ENCODE results near the gene HNRNPAB.
"Not testable (repeated sequence)": the region's sequence is repeated elsewhere in the genome, so short reads cannot be mapped to it uniquely, and the experiment has no call there.

The HNRNPAB gene

GRCh38 chr5:178245389-178245788 is 41.1 kb downstream of the HNRNPAB start:
- DNase-seq (ENCODE audit: low read depth) = no peak

- DNase-seq (ENCODE audit: low read depth) = no peak
These were observed 42.4 kb downstream of the HNRNPAB start for GRCh38 chr5:178246624-178247279.

- no peak for DNase-seq (ENCODE audit: low read depth)
These were observed 43.4 kb downstream of the HNRNPAB start for GRCh38 chr5:178247481-178248456.

- no peak for DNase-seq (ENCODE audit: low read depth)
These were observed 44.4 kb downstream of the HNRNPAB start for GRCh38 chr5:178248750-178249149.

GRCh38 chr5:178249191-178249989 is 45.1 kb downstream of the HNRNPAB start:
- no peak for DNase-seq (ENCODE audit: low read depth)

GRCh38 chr5:178250263-178250662 is 45.9 kb downstream of the HNRNPAB start:
- no peak for DNase-seq (ENCODE audit: low read depth)

- no peak for DNase-seq (ENCODE audit: low read depth)
These were observed 47.9 kb downstream of the HNRNPAB start for GRCh38 chr5:178252258-178252657.

- DNase-seq (ENCODE audit: low read depth) = not testable (repeated sequence)
These were observed 49.3 kb downstream of the HNRNPAB start for GRCh38 chr5:178253632-178254031.

GRCh38 chr5:178256746-178257145 is 52.4 kb downstream of the HNRNPAB start:
- DNase-seq (ENCODE audit: low read depth) = no peak

GRCh38 chr5:178257650-178258049 is 53.3 kb downstream of the HNRNPAB start:
- DNase-seq (ENCODE audit: low read depth) = no peak

- no peak for DNase-seq (ENCODE audit: low read depth)
These were observed 55.5 kb downstream of the HNRNPAB start for GRCh38 chr5:178259623-178260536.

Data from stimulated activated CD4-positive, alpha-beta T cell treated with anti-CD3 and anti-CD28 coated beads, Interleukin-2, amount 100 ng/mL, for 4 hours (primary cell).